HepG2 (cell line): ENCODE data around the gene A3GALT2. TPM values are rescaled to one million over a fixed set of nuclear protein-coding genes. Genes with fewer than 3 reads are reported as not detected.

Experiments
- CBFB ChIP-seq: sonication (generic); formaldehyde crosslinking; IDR thresholded peaks from 2 replicates; pipeline ENCODE4 v1.4.0; 2020; ENCODE audit warnings: missing genetic modification reagents
- GATA4 ChIP-seq: sonication (generic); IDR thresholded peaks from 2 replicates; pipeline ENCODE4 v1.6.1; 2016; ENCODE audit warnings: antibody characterized with exemption, low read depth, borderline replicate concordance
- GTF3A ChIP-seq: sonication (generic); formaldehyde crosslinking; conservative IDR thresholded peaks from 2 replicates; pipeline ENCODE4 v1.4.0; 2020; ENCODE audit warnings: mild to moderate bottlenecking, missing genetic modification reagents
- HINFP ChIP-seq: sonication (generic); formaldehyde crosslinking; IDR thresholded peaks from 2 replicates; pipeline ENCODE4 v1.4.0; 2020; ENCODE audit warnings: low read depth, mild to moderate bottlenecking, missing genetic modification reagents
- NCOA5 ChIP-seq: sonication (generic); formaldehyde crosslinking; IDR thresholded peaks from 2 replicates; pipeline ENCODE4 v1.4.0; 2020; ENCODE audit warnings: missing genetic modification reagents
- NFATC3 ChIP-seq: sonication (generic); formaldehyde crosslinking; IDR thresholded peaks from 2 replicates; pipeline ENCODE4 v1.5.1; 2020; ENCODE audit warnings: mild to moderate bottlenecking, missing genetic modification reagents
- PBX2 ChIP-seq: IDR thresholded peaks from 2 replicates; pipeline ENCODE4 v1.6.1; 2016; ENCODE audit warnings: control low read depth
- POLR2A ChIP-seq, 2 experiments: IDR thresholded peaks; 2 replicates each; pipeline ENCODE4 v1.6.1; 2011; ENCODE audit warnings: low read depth in 2 of 2, low read length in 2 of 2, mild to moderate bottlenecking in 1 of 2, moderate library complexity in 1 of 2; ENCODE audit not compliant: insufficient read depth in 1 of 2
- POLR2AphosphoS2 ChIP-seq: IDR thresholded peaks from 2 replicates; pipeline ENCODE4 v1.6.1; 2011; ENCODE audit warnings: low read depth, low read length, improper control_type of control experiment
- POLR2AphosphoS5 ChIP-seq: IDR thresholded peaks from 2 replicates; pipeline ENCODE4 v1.6.1; 2012; ENCODE audit warnings: low read depth, low read length
- ZBTB3 ChIP-seq: sonication (generic); formaldehyde crosslinking; IDR thresholded peaks from 2 replicates; pipeline ENCODE4 v1.4.0; 2020; ENCODE audit warnings: low read depth, mild to moderate bottlenecking, moderate library complexity, missing genetic modification reagents, borderline replicate concordance
- ZFX ChIP-seq: sonication (generic); formaldehyde crosslinking; IDR thresholded peaks from 2 replicates; pipeline ENCODE4 v1.4.0; 2020; ENCODE audit warnings: mild to moderate bottlenecking, low read depth, missing genetic modification reagents, moderate library complexity
- ZNF3 ChIP-seq: IDR thresholded peaks from 2 replicates; pipeline ENCODE4 v1.7.0; 2017; ENCODE audit warnings: inconsistent platforms
- polyA plus RNA-seq, 8 experiments: library from polyadenylated mRNA; depleted of rRNA in 3 of 8; stranded (reverse) in 7 of 8; unstranded in 1 of 8; fragments of >200 nt; fragmentation: Illumina TruSeq in 4 of 8; extraction: Trizol in 4 of 8; gene quantifications; 2 replicates each; pipeline versions ENCODE4 v1.2.1 to v1.2.3, GENCODE V29; 2011 to 2016; ENCODE audit warnings: low read depth in 4 of 8, missing spikeins in 1 of 8, mixed read lengths in 1 of 8; ENCODE audit not compliant: insufficient read depth in 1 of 8
- total RNA-seq, 5 experiments: library from RNA; depleted of rRNA; stranded (reverse); fragments of >200 nt; fragmentation: Illumina TruSeq; extraction: Trizol; gene quantifications; 2 replicates each; pipeline ENCODE4 v1.2.3, GENCODE V29; 2016; ENCODE audit warnings: low read depth in 1 of 5

A3GALT2 gene
- total and polyA plus RNA-seq, 2 of the 13 experiments (the other 11 are each of a cell fraction or from before 2014, with no cell fraction given): not detected

GRCh38 chr1:33322870-33323585, 2.1 kb upstream of the A3GALT2 start (continued):
- no peak for TF ChIP-seq ZNF3 (CRISPR knock-in tag)
- TF ChIP-seq GTF3A (CRISPR knock-in tag): no peak
- TF ChIP-seq PBX2 (CRISPR knock-in tag): no peak
- TF ChIP-seq ZBTB3 (CRISPR knock-in tag): no peak
- no peak for TF ChIP-seq NCOA5 (CRISPR knock-in tag)
- peak; percentile 86 for TF ChIP-seq POLR2AphosphoS2
- TF ChIP-seq NFATC3 (CRISPR knock-in tag): no peak
- peak; percentile 20 for TF ChIP-seq POLR2AphosphoS5
- TF ChIP-seq ZFX (CRISPR knock-in tag): no peak
- peak in 1 of 2 experiments; percentile 60; a peak in 1 of 4 replicates for TF ChIP-seq POLR2A (IDR thresholded peaks at IDR 0.05; ENCODE audit: insufficient read depth in 1 of 2, low read depth in 2 of 2, low read length in 2 of 2)
- no peak for TF ChIP-seq GATA4
- no peak for TF ChIP-seq HINFP
- TF ChIP-seq CBFB (CRISPR knock-in tag): no peak
